ENCODE results near the gene POLRMT.

GRCh38 chr19:611481-611868, 21.9 kb downstream of the POLRMT start:
- TF ChIP-seq EP300 (IDR thresholded peaks at IDR 0.05; ENCODE audit: borderline replicate concordance) (no peak), EGR1 (IDR thresholded peaks at IDR 0.05) (no peak), REST (IDR thresholded peaks at IDR 0.05; ENCODE audit: low read depth) (no peak), RAD21 (IDR thresholded peaks at IDR 0.05; ENCODE audit: low read depth) (no peak)

Measured in Ishikawa (cell line).